RPMI7951 (cell line): ENCODE measurements around the gene ATN1. TPM values are rescaled to one million over a fixed set of nuclear protein-coding genes. Genes with fewer than 3 reads are reported as not detected.

Experiments
- DNase-seq: peaks from one replicate; pipeline ENCODE4 v3.0.0-alpha.2; 2012; ENCODE audit warnings: low read depth
- total RNA-seq: library from RNA; depleted of rRNA; stranded (reverse); fragments of >200 nt; shearing (Covaris generic); gene quantifications from 2 replicates; pipeline ENCODE4 v1.2.3, GENCODE V29; 2014

Gene ATN1
- total RNA-seq, 1 experiment from 2014 or later: 6.1 TPM

- DNase-seq: no peak
Measured at GRCh38 chr12:6925239-6925539, 2.6 kb upstream of the ATN1 start.

- peak; percentile 90 for DNase-seq
Measured at GRCh38 chr12:6925540-6926279, 2.0 kb upstream of the ATN1 start.

GRCh38 chr12:6928022-6928702 is 403 bp downstream of the ATN1 start:
- DNase-seq: no peak

- no peak for DNase-seq
Measured at GRCh38 chr12:6928703-6929407, 1.1 kb downstream of the ATN1 start.

GRCh38 chr12:6929466-6930452 is 2.0 kb downstream of the ATN1 start:
- DNase-seq: no peak

GRCh38 chr12:6932766-6933165 is 5.0 kb downstream of the ATN1 start:
- DNase-seq: no peak

GRCh38 chr12:6934110-6934509 is 6.4 kb downstream of the ATN1 start:
- no peak for DNase-seq

GRCh38 chr12:6935371-6936193 is 7.8 kb downstream of the ATN1 start:
- no peak for DNase-seq

- no peak for DNase-seq
Measured at GRCh38 chr12:6936194-6936635, 8.5 kb downstream of the ATN1 start.

GRCh38 chr12:6936636-6937480 is 9.1 kb downstream of the ATN1 start:
- DNase-seq: no peak

GRCh38 chr12:6937481-6938352 is 10.0 kb downstream of the ATN1 start:
- DNase-seq: peak; percentile 91

- DNase-seq: no peak
Measured at GRCh38 chr12:6938353-6939190, 10.8 kb downstream of the ATN1 start.

GRCh38 chr12:6939191-6939540 is 11.4 kb downstream of the ATN1 start:
- DNase-seq: no peak

- DNase-seq: no peak
Measured at GRCh38 chr12:6941267-6941666, 13.5 kb downstream of the ATN1 start.

- DNase-seq: no peak
Measured at GRCh38 chr12:6941782-6942181, 14.0 kb downstream of the ATN1 start.

- no peak for DNase-seq
Measured at GRCh38 chr12:6942331-6942665, 14.5 kb downstream of the ATN1 start.

- DNase-seq: peak; percentile 90
Measured at GRCh38 chr12:6943389-6943721, 15.6 kb downstream of the ATN1 start.

- peak; percentile 95 for DNase-seq
Measured at GRCh38 chr12:6943722-6944380, 16.1 kb downstream of the ATN1 start, which contains the start of the genes C12orf57 and RNU7-1. Gene C12orf57, plus strand, starts transcription at chr12:6944022. Its CDS starts 100 bp downstream, at chr12:6944122. Gene RNU7-1, plus strand, starts transcription at chr12:6943816.
